Skeletal muscle cell (primary cell): ENCODE results near the gene ANKAR.
"Not testable (repeated sequence)": the region's sequence is repeated elsewhere in the genome, so short reads cannot be mapped to it uniquely, and the experiment has no call there.

Experiments used
- DNase-seq: peaks from one replicate; pipeline ENCODE4 v3.0.0-alpha.2; 2010; ENCODE audit warnings: low read depth
- H3K4me3 ChIP-seq: 2 replicates; pipeline ENCODE4 v1.5.1; 2011; ENCODE audit warnings: low read depth, mild to moderate bottlenecking, control low read depth, low read length, moderate library complexity

The ANKAR gene

DNA sequence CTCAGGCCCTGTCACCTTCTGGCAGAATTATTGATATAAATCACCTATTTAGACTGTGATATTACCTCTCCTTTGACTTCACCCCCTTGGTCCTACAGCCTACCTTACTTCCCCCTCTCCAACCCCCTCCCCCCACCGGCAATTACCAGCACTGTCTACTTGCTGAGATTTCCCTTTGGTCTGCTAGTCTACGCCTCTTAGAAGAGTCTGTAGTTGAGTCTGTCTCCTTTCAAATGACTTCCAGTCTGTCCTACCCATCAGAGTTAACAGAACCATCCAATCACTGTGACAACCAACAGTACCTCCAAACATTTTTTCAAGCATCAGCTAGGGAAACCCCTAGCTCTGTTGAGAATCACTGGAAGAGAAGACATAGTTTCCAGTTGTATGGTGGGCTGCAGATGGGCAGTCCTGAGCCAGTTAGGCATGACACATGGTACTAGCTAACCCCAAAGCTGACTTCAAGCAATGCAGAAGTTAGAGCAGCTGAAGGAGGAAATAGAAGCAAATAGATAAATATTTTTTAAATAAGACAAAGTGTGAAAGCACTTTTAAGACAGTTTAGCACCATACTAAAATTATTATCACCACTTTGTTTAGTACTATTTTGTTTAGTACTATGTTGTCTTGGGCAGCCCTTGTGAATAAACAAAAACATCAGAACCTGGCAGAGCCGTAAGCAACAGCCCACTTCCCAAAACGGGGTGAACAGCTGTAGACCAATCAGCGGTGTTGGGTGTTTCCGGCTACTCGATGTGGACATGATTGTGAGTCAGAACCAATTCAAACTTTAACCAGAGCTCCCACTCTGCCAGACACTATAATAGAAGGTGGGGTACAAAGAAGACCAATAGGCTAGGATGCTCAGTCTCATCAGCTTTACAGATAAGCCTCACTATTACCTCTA lies 15.9 kb upstream of the ANKAR start:
- DNase-seq = no peak
- no peak overlapping the region for H3K4me3 ChIP-seq

DNA sequence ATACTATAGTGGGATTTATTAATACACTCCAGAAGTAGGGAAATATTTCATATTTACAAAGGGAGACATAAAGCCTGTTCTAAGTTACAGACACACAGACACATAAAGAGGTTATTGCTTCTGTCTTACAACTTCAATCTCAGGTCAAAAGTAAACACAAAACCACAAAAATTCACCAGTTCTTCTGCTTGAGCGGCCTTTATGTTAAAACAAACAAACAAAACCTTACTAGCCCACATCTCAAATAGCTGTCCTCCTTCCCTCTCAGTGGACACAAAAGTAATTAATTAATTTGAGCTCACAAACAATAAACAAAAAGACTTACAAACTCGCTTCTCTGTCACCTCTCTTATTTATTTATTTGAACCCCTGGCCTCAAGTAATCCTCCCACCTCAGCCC lies 14.7 kb upstream of the ANKAR start:
- no peak overlapping the region for H3K4me3 ChIP-seq
- DNase-seq = no peak

DNA sequence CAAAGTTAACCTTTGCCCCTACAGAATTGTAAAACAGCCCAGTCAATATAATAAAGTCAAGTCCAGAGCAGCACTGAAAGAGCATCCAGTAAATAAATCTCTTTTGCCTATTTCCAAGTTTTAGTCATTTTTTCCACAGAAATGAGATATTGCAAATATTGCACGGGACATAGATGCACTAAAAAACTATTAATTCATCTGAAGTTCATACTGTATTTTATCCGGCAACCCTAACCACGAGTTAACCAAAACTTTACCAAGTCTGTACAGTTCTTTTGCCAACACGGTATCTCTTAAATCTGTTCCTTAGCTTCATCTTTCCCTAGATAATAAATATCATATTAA lies 13.7 kb upstream of the ANKAR start:
- H3K4me3 ChIP-seq = no peak overlapping the region
- DNase-seq = no peak

GRCh38 chr2:189661148-189661956 lies 13.1 kb upstream of the ANKAR start, which contains the start of gene ASNSD1:
Gene ASNSD1, plus strand, starts transcription at chr2:189661459. Its CDS starts 4,674 bp downstream, at chr2:189666133.
- DNase-seq = peak; percentile 98
- H3K4me3 ChIP-seq = peak within 1 kb of the TSS; percentile 99

GRCh38 chr2:189661957-189662321 lies 12.5 kb upstream of the ANKAR start:
- DNase-seq = no peak

DNA sequence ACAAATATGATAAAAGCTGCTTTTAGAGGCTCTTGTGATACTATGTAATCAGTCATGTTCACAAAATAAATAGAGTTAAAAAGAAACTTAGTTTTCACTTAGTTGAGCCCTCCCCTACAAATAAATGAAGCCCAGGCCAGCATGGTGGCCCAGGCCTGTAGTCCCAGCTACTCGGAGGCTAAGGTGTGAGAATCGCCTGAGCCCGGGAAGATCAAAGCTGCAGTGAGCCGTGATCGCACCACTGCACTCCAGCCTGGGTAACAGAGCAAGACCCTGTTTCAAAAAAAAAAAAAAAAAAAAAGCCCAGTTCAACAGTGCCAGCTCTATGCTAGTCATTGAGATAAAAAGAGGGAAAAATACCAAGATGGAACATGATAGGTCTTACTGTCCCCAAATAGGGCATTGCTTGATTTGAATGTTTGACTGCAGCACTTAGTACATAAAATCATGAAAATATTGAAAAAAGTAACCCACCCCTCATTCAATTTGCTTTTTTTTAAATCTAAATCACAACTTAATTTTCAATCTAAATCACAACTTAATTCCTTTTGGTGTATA lies 11.7 kb upstream of the ANKAR start:
- no peak for DNase-seq
- H3K4me3 ChIP-seq = peak overlapping the region; percentile 99

More at GRCh38 chr2:189661957-189662321, 12.5 kb upstream of the ANKAR start:
- H3K4me3 ChIP-seq = peak overlapping the region; percentile 99

GRCh38 chr2:189663319-189663718 lies 11.2 kb upstream of the ANKAR start:
- not testable (repeated sequence) for H3K4me3 ChIP-seq, DNase-seq

DNA sequence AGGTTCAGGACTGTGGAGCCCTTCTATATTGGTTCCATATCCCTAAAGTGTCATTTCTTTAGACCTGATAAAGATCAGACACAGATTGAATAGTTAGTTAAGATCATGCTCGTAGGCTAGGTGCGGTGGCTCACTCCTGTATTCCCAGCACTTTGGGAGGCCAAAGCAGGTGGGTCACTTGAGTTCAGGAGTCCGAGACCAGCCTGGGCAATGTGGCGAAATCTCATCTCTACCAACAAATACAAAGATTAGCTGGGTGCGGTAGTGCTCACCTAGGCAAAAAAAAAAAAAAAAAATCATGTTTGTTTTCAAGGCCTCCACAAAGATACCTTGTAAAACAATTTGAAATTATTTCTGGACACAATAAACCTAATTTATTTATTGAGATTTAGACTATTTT lies 4.6 kb upstream of the ANKAR start:
- no peak for DNase-seq
- H3K4me3 ChIP-seq = no peak overlapping the region

DNA sequence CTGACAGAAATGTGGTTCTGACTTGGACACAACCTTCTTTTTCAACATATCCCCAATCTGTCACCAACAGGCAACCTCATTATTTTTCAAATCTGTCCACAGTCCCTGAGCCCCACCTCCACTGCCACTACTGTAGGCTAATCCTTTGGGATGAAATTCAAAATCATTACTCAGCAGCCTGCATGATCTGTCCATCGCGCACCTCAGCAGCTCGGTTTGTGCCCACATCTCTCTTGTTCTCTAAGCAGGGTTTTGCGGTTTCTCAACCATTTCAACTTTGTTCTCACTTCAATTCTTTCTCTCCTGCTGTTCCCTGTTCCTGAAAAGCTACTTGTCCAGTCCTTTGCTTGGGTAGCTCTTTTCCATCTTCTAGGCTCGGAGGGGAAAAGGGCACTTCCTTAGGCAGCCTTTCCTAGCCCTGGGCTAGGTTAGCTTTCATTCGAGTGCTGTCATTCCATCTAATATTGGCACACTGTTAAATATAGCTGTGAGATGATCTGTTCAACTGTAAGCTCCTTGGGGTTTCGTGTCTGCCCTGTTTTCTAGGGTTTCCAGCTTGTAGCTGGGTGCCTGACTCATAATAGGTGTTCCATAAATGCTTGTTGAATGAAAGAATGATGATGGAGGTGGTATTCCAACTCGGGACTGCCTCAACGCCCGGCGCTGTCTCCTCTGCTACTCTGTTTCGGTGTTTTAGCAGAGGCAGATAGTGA lies 653 bp upstream of the ANKAR start:
- peak overlapping the region; percentile 68 for H3K4me3 ChIP-seq
- DNase-seq = no peak

DNA sequence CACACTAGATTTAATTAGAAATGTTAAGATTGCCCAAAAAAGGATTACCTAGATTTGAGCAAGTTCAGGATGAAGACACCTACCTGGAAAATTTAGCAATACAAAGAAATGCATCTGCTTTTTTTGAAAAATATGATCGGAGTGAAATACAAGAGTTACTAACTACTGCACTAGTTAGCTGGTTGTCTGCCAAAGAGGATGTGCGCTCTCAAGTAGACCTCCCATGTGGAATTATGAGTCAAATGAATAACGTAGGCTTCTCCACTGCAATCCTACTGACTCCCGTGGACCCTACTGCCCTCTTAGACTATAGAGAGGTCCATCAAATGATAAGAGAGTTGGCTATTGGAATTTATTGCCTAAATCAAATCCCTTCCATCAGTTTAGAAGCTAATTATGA lies 2.0 kb downstream of the ANKAR start:
- peak; percentile 66 for DNase-seq
- no peak overlapping the region for H3K4me3 ChIP-seq

DNA sequence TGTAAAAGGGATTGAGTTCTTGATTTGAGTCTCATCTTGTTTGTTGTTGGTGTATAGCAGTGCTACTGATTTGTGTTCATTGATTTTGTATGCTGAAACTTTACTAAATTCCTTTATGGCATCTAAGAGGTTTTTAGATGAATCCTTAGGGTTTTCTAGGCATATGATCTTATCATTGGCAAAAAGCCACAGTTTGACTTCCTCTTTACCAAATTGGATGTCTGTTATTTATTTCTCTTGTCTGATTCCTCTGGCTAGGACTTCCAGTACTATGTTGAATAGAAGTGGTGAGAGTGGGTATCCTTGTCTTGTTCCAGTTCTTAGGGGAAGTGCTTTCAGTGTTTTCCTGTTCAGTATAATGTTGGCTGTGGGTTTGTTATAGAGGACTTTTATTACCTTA lies 4.8 kb downstream of the ANKAR start:
- H3K4me3 ChIP-seq = no peak overlapping the region
- DNase-seq = no peak

DNA sequence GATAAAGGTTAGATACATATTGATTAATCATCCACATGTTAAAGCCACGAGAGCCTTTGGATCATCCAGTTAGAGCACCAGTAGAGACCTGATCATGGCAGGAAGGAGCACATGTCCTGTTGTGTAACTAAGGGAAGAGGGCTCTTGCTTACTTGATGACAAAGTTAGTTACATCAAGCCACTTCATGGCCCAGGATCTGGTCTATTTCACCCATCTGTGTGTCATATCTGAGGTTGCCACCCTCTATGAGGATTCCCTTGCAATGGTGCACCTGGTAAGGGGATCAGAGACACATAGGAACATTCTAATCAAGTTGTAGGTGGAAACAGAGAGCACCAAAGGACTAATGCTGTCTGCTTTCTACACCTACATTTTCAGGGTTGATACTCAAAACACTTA lies 6.7 kb downstream of the ANKAR start:
- H3K4me3 ChIP-seq = no peak overlapping the region
- no peak for DNase-seq

- no peak overlapping the region for H3K4me3 ChIP-seq
- no peak for DNase-seq
These were observed 7.4 kb downstream of the ANKAR start for GRCh38 chr2:189681903-189682302.

DNA sequence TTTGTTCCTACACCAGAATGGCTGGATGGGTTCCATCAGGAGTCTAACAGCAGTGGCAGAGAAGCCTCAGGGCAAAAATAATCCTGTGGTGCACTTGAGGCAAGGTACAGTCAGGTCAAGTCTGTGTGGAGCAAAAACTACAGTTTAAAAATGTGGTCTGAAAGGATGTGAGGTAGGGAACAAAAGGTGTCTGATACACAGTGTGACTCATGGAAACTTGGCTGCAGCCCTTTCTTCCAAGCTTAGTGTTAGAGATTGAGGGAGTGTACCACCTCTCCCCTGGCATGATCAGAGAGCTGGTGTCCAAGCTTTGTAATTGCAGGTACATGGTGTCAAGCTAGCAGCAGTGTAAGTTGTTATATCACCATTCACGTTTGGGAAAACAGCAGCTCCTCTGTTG lies 8.9 kb downstream of the ANKAR start:
- H3K4me3 ChIP-seq = no peak overlapping the region
- no peak for DNase-seq

DNA sequence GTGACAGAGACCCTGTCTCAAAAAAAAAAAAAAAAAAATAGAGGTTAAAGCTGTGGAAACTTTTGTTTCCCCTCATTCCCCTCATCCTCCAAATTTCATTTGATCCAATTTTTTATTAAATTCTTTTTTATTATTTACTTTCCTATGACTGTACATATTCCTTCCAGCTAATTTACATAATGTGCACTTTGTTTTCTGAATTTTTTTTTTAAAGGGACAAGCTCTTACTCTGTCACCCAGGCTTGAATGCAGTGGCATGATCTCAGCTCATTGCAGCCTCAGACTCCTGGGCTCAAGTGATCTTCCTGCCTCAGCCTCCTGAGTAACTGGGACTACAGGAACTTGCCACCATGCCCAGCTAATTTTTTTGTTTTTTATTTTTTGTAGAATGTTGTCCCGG lies 10.3 kb downstream of the ANKAR start:
- no peak overlapping the region for H3K4me3 ChIP-seq
- no peak for DNase-seq

DNA sequence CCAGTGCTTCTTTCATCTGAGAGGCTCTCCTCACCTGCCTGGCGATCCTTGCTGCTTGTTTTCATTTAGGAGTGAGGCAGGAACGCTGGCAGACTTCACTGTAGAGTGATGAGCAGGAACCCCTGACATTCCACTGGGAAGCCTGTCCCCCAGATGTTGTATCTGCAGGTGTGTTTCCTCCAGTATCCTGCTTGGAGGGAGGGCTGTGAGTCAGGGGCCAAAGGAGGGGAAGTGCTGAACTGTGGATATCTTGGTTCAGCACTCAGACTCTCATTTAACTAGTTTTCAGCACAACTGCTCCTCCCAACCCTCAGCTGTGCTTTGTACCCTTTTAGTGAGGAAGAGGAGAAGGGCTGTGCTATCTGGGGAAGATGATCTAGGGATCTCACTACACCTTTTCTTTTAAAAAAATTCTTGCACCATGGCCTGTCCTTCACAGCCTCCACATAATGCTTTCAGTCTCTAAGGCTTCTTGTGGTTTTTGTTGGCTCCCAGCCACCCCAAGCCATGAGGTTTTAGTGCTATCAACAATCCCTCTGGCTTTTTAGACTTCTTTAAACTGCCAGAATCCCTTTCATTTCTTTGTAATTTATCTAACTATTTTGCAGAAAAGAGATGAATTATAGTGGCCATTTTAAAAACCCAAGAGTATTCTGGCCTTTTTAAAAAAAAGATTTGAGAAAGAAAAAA lies 11.2 kb downstream of the ANKAR start:
- H3K4me3 ChIP-seq = no peak overlapping the region

GRCh38 chr2:189687796-189688195 lies 13.3 kb downstream of the ANKAR start:
- H3K4me3 ChIP-seq, DNase-seq: not testable (repeated sequence)

More for the DNA sequence above, 11.2 kb downstream of the ANKAR start:
- peak; percentile 32 for DNase-seq

GRCh38 chr2:189696223-189696622 lies 21.8 kb downstream of the ANKAR start:
- no peak for DNase-seq
- no peak overlapping the region for H3K4me3 ChIP-seq
